ENCODE results near the gene PHAX.
"Not testable (repeated sequence)": the region's sequence is repeated elsewhere in the genome, so short reads cannot be mapped to it uniquely, and the experiment has no call there.

PHAX gene

GRCh38 chr5:126603402-126603991, 2.8 kb downstream of the PHAX start:
- no peak for DNase-seq (ENCODE audit: low spot score)

- DNase-seq (ENCODE audit: low spot score), result no peak
These were observed 4.8 kb downstream of the PHAX start for GRCh38 chr5:126605525-126605924.

- no peak for DNase-seq (ENCODE audit: low spot score)
These were observed 9.4 kb downstream of the PHAX start for GRCh38 chr5:126610160-126610559.

- DNase-seq (ENCODE audit: low spot score), result no peak
These were observed 9.9 kb downstream of the PHAX start for GRCh38 chr5:126610616-126611015.

- DNase-seq (ENCODE audit: low spot score), result no peak
These were observed 13.3 kb downstream of the PHAX start for GRCh38 chr5:126613941-126614592.

GRCh38 chr5:126615286-126615685, 14.5 kb downstream of the PHAX start:
- no peak for DNase-seq (ENCODE audit: low spot score)

GRCh38 chr5:126617603-126618002, 16.9 kb downstream of the PHAX start:
- DNase-seq (ENCODE audit: low spot score), result not testable (repeated sequence)

- DNase-seq (ENCODE audit: low spot score), result no peak
These were observed 19.0 kb downstream of the PHAX start for GRCh38 chr5:126619781-126620180.

- peak; percentile 53 for DNase-seq (ENCODE audit: low spot score)
These were observed 23.8 kb downstream of the PHAX start for GRCh38 chr5:126624534-126624933.

GRCh38 chr5:126628102-126628501, 27.4 kb downstream of the PHAX start:
- no peak for DNase-seq (ENCODE audit: low spot score)

- DNase-seq (ENCODE audit: low spot score), result no peak
These were observed 31.2 kb downstream of the PHAX start for GRCh38 chr5:126631920-126632319.

GRCh38 chr5:126633552-126633951, 32.8 kb downstream of the PHAX start:
- DNase-seq (ENCODE audit: low spot score), result no peak

GRCh38 chr5:126635585-126635984, 34.8 kb downstream of the PHAX start:
- no peak for DNase-seq (ENCODE audit: low spot score)

GRCh38 chr5:126636956-126637355, 36.2 kb downstream of the PHAX start:
- no peak for DNase-seq (ENCODE audit: low spot score)

- no peak for DNase-seq (ENCODE audit: low spot score)
These were observed 40.1 kb downstream of the PHAX start for GRCh38 chr5:126640866-126641265.

GRCh38 chr5:126641387-126641786, 40.6 kb downstream of the PHAX start:
- DNase-seq (ENCODE audit: low spot score), result no peak

GRCh38 chr5:126645132-126645531, 44.4 kb downstream of the PHAX start:
- no peak for DNase-seq (ENCODE audit: low spot score)

GRCh38 chr5:126647071-126647470, 46.3 kb downstream of the PHAX start:
- DNase-seq (ENCODE audit: low spot score), result no peak

- no peak for DNase-seq (ENCODE audit: low spot score)
These were observed 47.7 kb downstream of the PHAX start for GRCh38 chr5:126648471-126648870.

- DNase-seq (ENCODE audit: low spot score), result not testable (repeated sequence)
These were observed 48.3 kb downstream of the PHAX start for GRCh38 chr5:126649057-126649456.

GRCh38 chr5:126649709-126650108, 49.0 kb downstream of the PHAX start:
- not testable (repeated sequence) for DNase-seq (ENCODE audit: low spot score)

- DNase-seq (ENCODE audit: low spot score), result no peak
These were observed 49.7 kb downstream of the PHAX start for GRCh38 chr5:126650463-126650862.

- no peak for DNase-seq (ENCODE audit: low spot score)
These were observed 50.3 kb downstream of the PHAX start for GRCh38 chr5:126651013-126651577.
